PC-9 (cell line): ENCODE measurements around the gene SEMA5A. TPM values are rescaled to one million over a fixed set of nuclear protein-coding genes. Genes with fewer than 3 reads are reported as not detected.
A peak's percentile ranks its signal among the peaks of the same experiment; 100 is the strongest.

Experiments
- BruUV-seq: library from RNA; stranded (reverse); fragments of 400-500 nt; replicated peaks from 2 replicates; lab custom pipeline; 2021; lab: Mats Ljungman, UMichigan
- CTCF ChIA-PET: fragments of 300-600 bp; sonication (Branson Sonifier 250); formaldehyde crosslinking; loops from one replicate; lab custom pipeline; 2022; ENCODE audit warnings: antibody characterized with exemption; lab: Charles Lee
- POLR2A ChIA-PET: fragments of 300-600 bp; sonication (Branson Sonifier 250); formaldehyde crosslinking; loops from one replicate; lab custom pipeline; 2022; ENCODE audit warnings: antibody characterized with exemption; ENCODE audit not compliant: unreplicated experiment; lab: Charles Lee
- DNase-seq, 2 experiments: peaks; one replicate each; pipeline versions ENCODE4 v3.0.0 to v3.0.0-alpha.2; 2015 to 2022; ENCODE audit warnings: mixed read lengths in 1 of 2
- H2AFZ ChIP-seq: fragments of 200-600 bp; sonication (generic); 2 replicates; pipeline ENCODE4 v1.8.1; 2017; ENCODE audit warnings: antibody characterized with exemption
- H3F3A ChIP-seq: fragments of 200-600 bp; sonication (generic); 2 replicates; pipeline ENCODE4 v1.8.1; 2017; ENCODE audit warnings: antibody characterized with exemption, mild to moderate bottlenecking, low read depth; ENCODE audit not compliant: insufficient read depth
- H3K27ac ChIP-seq: fragments of 200-600 bp; sonication (generic); 2 replicates; pipeline ENCODE4 v1.6.1; 2016; ENCODE audit warnings: mixed run types
- H3K27me3 ChIP-seq: fragments of 200-600 bp; sonication (generic); 2 replicates; pipeline ENCODE4 v1.6.1; 2016; ENCODE audit warnings: low read depth, mixed run types; ENCODE audit not compliant: insufficient read depth
- H3K36me3 ChIP-seq: fragments of 200-600 bp; sonication (generic); 2 replicates; pipeline ENCODE4 v1.6.1; 2016; ENCODE audit warnings: low read depth, mixed run types
- H3K4me1 ChIP-seq: fragments of 200-600 bp; sonication (generic); replicated peaks from 2 replicates; pipeline ENCODE4 v1.6.1; 2016; ENCODE audit warnings: mixed run types; ENCODE audit not compliant: insufficient read depth
- H3K4me2 ChIP-seq: fragments of 200-600 bp; sonication (generic); 2 replicates; pipeline ENCODE4 v1.6.1; 2017; ENCODE audit warnings: mixed run types
- H3K4me3 ChIP-seq: fragments of 200-600 bp; sonication (generic); 2 replicates; pipeline ENCODE4 v1.6.1; 2016; ENCODE audit warnings: mixed run types
- H3K79me2 ChIP-seq: fragments of 200-600 bp; sonication (generic); 2 replicates; pipeline ENCODE4 v1.6.1; 2017; ENCODE audit warnings: low read depth, mixed run types
- H3K9me2 ChIP-seq: fragments of 200-600 bp; sonication (generic); 2 replicates; pipeline ENCODE4 v1.8.1; 2017; ENCODE audit warnings: mild to moderate bottlenecking; ENCODE audit not compliant: insufficient read depth
- H3K9me3 ChIP-seq: fragments of 200-600 bp; sonication (generic); 2 replicates; pipeline ENCODE4 v1.8.1; 2016; ENCODE audit warnings: low read depth; ENCODE audit not compliant: insufficient read depth
- H4K20me1 ChIP-seq: fragments of 200-600 bp; sonication (generic); 2 replicates; pipeline ENCODE4 v1.8.1; 2017; ENCODE audit not compliant: insufficient read depth
- EZH2 ChIP-seq: fragments of 200-600 bp; sonication (generic); IDR thresholded peaks from 2 replicates; pipeline ENCODE4 v1.8.0; 2017; ENCODE audit warnings: antibody characterized with exemption, low read depth
- intact Hi-C: fragments of 100-400 bp; cut with micrococcal nuclease; formaldehyde crosslinking; loops from one replicate; pipeline ENCODE4 v1.10.0; 2022; ENCODE audit not compliant: unreplicated experiment
- total RNA-seq: library from RNA; stranded (reverse); gene quantifications from 2 replicates; pipeline ENCODE4 v1.2.3, GENCODE V29; 2021
- TF ChIP-seq, protein P1 (sequence below): fragments of 200-600 bp; sonication (generic); conservative IDR thresholded peaks from 2 replicates; pipeline ENCODE4 v1.6.1; 2017; ENCODE audit warnings: mixed run types, antibody characterized with exemption, mild to moderate bottlenecking, moderate library complexity

The SEMA5A gene
- total RNA-seq, 1 experiment from 2014 or later = not detected

- Histone ChIP-seq H3K79me2 (no peaks in the 10 kb centered on the region), H2AFZ (peak overlapping the region; percentile 68), H3K4me2 (no peak overlapping the region), H3K4me1 (peaks cover 29% of the 10 kb centered on the region), H3K36me3 (no peaks in the 10 kb centered on the region), H3K9me3 (no peaks in the 10 kb centered on the region), H3K4me3 (no peak overlapping the region), H4K20me1 (no peaks in the 10 kb centered on the region), H3K27me3 (no peaks in the 10 kb centered on the region), H3F3A (peaks cover 14% of the 10 kb centered on the region), H3K9me2 (no peaks in the 10 kb centered on the region), H3K27ac (no peak overlapping the region)
- ChIA-PET CTCF (no interaction called here), POLR2A (no interaction called here)
- BruUV-seq = no TSS peak
- intact Hi-C loops = no loop called here
- TF ChIP-seq, protein P1, sequence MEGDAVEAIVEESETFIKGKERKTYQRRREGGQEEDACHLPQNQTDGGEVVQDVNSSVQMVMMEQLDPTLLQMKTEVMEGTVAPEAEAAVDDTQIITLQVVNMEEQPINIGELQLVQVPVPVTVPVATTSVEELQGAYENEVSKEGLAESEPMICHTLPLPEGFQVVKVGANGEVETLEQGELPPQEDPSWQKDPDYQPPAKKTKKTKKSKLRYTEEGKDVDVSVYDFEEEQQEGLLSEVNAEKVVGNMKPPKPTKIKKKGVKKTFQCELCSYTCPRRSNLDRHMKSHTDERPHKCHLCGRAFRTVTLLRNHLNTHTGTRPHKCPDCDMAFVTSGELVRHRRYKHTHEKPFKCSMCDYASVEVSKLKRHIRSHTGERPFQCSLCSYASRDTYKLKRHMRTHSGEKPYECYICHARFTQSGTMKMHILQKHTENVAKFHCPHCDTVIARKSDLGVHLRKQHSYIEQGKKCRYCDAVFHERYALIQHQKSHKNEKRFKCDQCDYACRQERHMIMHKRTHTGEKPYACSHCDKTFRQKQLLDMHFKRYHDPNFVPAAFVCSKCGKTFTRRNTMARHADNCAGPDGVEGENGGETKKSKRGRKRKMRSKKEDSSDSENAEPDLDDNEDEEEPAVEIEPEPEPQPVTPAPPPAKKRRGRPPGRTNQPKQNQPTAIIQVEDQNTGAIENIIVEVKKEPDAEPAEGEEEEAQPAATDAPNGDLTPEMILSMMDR = no peak; the same call in 1 of the 2 replicates
- TF ChIP-seq EZH2 = no peak
- DNase-seq = no peak
These were observed 232.1 kb downstream of the SEMA5A start for GRCh38 chr5:9313751-9314150.

GRCh38 chr5:9307150-9307549 is 238.7 kb downstream of the SEMA5A start:
- H3K9me3 ChIP-seq = 0 out of 2 replicates have a peak, but pooled peaks cover 2% of the 10 kb centered on the region
- H3K79me2 ChIP-seq = no peaks in the 10 kb centered on the region
- no peaks in the 10 kb centered on the region for H3K9me2 ChIP-seq
- H3K4me3 ChIP-seq = no peak overlapping the region
- BruUV-seq = no TSS peak
- no peaks in the 10 kb centered on the region for H3F3A ChIP-seq
- H3K36me3 ChIP-seq = no peaks in the 10 kb centered on the region
- TF ChIP-seq EZH2 = no peak
- TF ChIP-seq, protein P1 = no peak
- intact Hi-C loops = no loop called here
- H2AFZ ChIP-seq = no peak overlapping the region
- no peaks in the 10 kb centered on the region for H3K4me1 ChIP-seq
- no peaks in the 10 kb centered on the region for H3K27me3 ChIP-seq
- ChIA-PET CTCF (no interaction called here), POLR2A (no interaction called here)
- no peaks in the 10 kb centered on the region for H4K20me1 ChIP-seq
- no peak overlapping the region for H3K27ac ChIP-seq
- no peak for DNase-seq
- no peak overlapping the region for H3K4me2 ChIP-seq

DNA sequence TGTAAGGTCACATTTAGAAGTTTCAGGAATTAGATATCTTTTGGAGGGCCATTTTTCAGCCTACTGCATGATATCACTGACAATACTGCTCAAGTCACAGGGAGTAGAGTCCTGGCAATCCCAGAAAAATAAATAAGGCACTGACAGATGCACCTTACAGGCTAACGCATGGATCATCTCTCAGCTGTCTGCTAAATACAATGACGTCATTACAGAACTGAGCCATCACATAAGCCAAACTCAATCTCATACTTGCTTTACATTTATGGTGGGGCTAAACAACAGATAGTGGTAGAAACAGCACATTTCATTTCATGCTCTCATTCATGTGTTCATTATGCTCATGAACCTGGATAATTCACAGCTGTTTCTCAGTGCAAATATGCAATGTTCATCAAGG is 243.7 kb downstream of the SEMA5A start:
- H3K27ac ChIP-seq = no peak overlapping the region
- H3K27me3 ChIP-seq = no peaks in the 10 kb centered on the region
- H3K9me2 ChIP-seq = no peaks in the 10 kb centered on the region
- no peaks in the 10 kb centered on the region; the same call in 1 of the 2 replicates for H3F3A ChIP-seq
- ChIA-PET POLR2A (no interaction called here), CTCF (no interaction called here)
- H3K4me1 ChIP-seq = no peaks in the 10 kb centered on the region
- no peaks in the 10 kb centered on the region for H3K79me2 ChIP-seq
- H4K20me1 ChIP-seq = no peaks in the 10 kb centered on the region
- intact Hi-C loops = no loop called here
- peaks cover 10% of the 10 kb centered on the region; the same call in 1 of the 2 replicates for H3K9me3 ChIP-seq
- TF ChIP-seq, protein P1 = no peak
- TF ChIP-seq EZH2 = no peak
- BruUV-seq = no TSS peak
- H3K36me3 ChIP-seq = no peaks in the 10 kb centered on the region
- DNase-seq = no peak
- H3K4me3 ChIP-seq = no peak overlapping the region
- H3K4me2 ChIP-seq = no peak overlapping the region
- H2AFZ ChIP-seq = no peak overlapping the region
